HFF-Myc (cell line): ENCODE measurements around the gene CHEK1.

Source experiments
- DNase-seq: peaks from one replicate; pipeline ENCODE4 v3.0.0-alpha.2; 2011; ENCODE audit warnings: low read depth; ENCODE audit errors: extremely low read depth
- H3K4me3 ChIP-seq: replicated peaks from 2 replicates; pipeline ENCODE4 v1.5.1; 2011; ENCODE audit warnings: low read depth, mild to moderate bottlenecking, control low read depth, low read length
- CTCF ChIP-seq: IDR thresholded peaks from 2 replicates; pipeline ENCODE4 v1.5.1; 2012; ENCODE audit warnings: mild to moderate bottlenecking, low read depth, low read length, control low read depth; ENCODE audit errors: missing control alignments

CHEK1 gene

GRCh38 chr11:125588505-125588904, 36.5 kb upstream of the CHEK1 start:
- no peak overlapping the region for H3K4me3 ChIP-seq
- no peak for TF ChIP-seq CTCF
- DNase-seq, result no peak

DNA sequence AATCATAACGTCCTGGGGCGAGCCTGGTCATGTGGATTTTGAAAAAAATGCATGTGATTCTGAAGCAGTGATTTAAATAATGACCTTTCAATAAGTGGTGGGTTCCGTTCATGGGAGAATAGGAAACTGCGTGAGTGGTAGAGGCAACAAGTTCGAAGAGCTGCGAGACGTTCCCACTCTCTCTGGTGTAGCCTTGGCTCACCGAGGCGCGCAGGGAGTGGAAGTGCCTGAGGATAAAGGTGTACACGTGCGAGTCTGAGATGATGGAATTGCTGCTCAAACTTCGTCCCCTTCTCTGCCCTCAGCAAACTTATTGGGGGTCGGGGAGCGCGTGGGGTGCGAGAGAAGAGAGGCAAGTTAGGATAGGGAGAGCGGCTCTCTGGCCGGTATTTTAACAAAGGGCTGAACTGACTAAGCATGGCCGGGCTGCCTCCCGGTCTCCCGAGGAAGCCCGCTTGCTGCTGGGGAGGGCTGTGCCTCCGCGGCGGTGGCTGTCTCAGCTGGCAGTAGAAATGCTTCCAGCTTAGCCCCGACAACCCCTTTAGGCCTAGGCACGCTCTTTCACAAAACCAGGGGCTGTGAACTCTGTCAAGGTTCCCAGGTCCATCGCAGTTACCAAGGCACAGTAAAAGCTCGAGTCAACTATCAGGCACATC, 33.2 kb upstream of the CHEK1 start:
- peak overlapping the region; percentile 76 for H3K4me3 ChIP-seq
- DNase-seq, result no peak
- TF ChIP-seq CTCF, result no peak

GRCh38 chr11:125592305-125593113, 32.5 kb upstream of the CHEK1 start, which contains the start of gene STT3A:
Gene STT3A, plus strand, starts transcription at chr11:125592852. Its CDS starts 3,064 bp downstream, at chr11:125595916.
- H3K4me3 ChIP-seq, result peak within 1 kb of the TSS; percentile 76
- peak; percentile 98 for DNase-seq
- TF ChIP-seq CTCF, result no peak

DNA sequence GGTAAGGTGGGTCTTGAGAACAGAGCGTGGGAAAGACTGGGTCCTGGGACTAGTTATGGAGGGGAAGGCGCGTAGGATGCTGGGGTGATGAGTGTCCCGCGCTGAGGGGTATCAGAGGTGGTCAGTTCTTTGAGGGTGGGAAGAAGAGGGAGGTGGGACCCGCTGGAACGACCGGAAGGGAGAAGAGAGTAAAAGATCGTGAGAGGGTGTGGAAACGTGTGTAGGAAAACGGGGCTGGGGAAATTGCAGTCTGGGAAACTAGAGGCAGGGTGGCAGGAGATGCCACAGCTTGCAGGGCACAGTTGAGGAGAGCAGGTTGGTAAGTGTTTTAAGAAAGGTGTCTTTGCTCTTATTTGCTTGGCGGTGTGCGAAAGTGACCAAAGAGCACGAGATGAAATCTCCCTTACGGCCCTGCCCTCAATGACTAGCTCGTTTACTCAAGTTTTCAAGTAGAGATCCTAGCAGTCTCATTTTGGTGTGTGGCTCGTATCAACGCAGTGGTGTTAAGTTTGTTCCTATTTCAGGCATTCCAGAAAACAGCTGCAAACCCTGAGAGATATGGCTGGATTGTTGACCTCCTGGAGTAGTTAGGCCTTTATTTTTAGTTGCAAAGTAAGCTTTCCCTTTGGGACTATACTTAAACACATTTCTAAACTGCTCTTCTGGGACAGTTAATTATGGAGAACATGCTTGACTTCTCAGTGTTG, 31.7 kb upstream of the CHEK1 start:
- peak overlapping the region; percentile 76 for H3K4me3 ChIP-seq
- DNase-seq, result no peak

GRCh38 chr11:125594958-125595357, 30.0 kb upstream of the CHEK1 start:
- TF ChIP-seq CTCF, result no peak
- DNase-seq, result no peak

More for the DNA sequence above, 31.7 kb upstream of the CHEK1 start:
- no peak for TF ChIP-seq CTCF

DNA sequence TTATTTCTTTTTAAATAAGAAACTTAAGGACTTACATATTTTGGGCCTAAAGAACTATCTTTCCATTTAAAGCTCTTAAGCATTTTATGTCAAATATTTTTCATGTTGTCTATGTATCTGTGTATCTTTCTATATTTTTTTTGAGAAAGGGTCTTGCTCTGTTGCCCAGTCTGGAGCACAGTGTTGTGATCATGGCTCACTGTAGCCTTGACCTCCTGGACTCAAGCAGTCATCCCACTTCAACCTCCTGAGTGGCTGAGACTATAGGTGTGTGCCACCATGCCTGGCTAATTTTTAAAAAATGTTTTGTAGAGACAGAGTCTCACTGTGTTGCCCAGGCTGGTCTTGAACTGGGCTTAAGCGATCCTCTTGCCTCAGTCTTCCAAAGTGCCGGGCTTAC, 24.3 kb upstream of the CHEK1 start:
- TF ChIP-seq CTCF, result no peak
- no peak for DNase-seq

More at GRCh38 chr11:125594958-125595357, 30.0 kb upstream of the CHEK1 start:
- no peak overlapping the region for H3K4me3 ChIP-seq

More for the DNA sequence above, 24.3 kb upstream of the CHEK1 start:
- no peak overlapping the region for H3K4me3 ChIP-seq
